GM10248 (cell line): ENCODE measurements around the gene MTHFD1L.

ENCODE experiments used
- CTCF ChIA-PET: fragments of 300-600 bp; sonication (Branson Sonifier 250); formaldehyde crosslinking; extraction: SDS; loops from one replicate; lab custom pipeline; 2021; ENCODE audit warnings: antibody characterized with exemption; lab: Yijun Ruan, JAX
- POLR2A ChIA-PET: fragments of 350-650 bp; sonication (Branson Sonifier 250); formaldehyde crosslinking; extraction: SDS; loops from one replicate; lab custom pipeline; 2020; ENCODE audit warnings: antibody characterized with exemption; lab: Yijun Ruan, JAX
- DNase-seq: peaks from one replicate; pipeline ENCODE4 v3.0.0; 2012; ENCODE audit errors: extremely low spot score
- CTCF ChIP-seq: IDR thresholded peaks from 2 replicates; pipeline ENCODE4 v1.5.1; 2012; ENCODE audit warnings: mild to moderate bottlenecking, low read depth; ENCODE audit errors: extremely low read depth, missing control alignments, control extremely low read depth

MTHFD1L gene

GRCh38 chr6:151007076-151007475 is 141.6 kb downstream of the MTHFD1L start:
- CTCF ChIA-PET = interaction anchor here (1.0 to 15.5 kb wide), 4 partner anchors 11 to 316 kb away, joined by 3 to 197 read pairs (median 4); no protein-coding TSS in a partner anchor
- DNase-seq = no peak
- TF ChIP-seq CTCF = no peak
- POLR2A ChIA-PET = no interaction called here

- no peak for DNase-seq
- TF ChIP-seq CTCF = no peak
- CTCF ChIA-PET = interaction anchor here (1.0 to 15.5 kb wide), 4 partner anchors 10 to 316 kb away, joined by 3 to 197 read pairs (median 4); no protein-coding TSS in a partner anchor
- POLR2A ChIA-PET = no interaction called here
These were observed 142.4 kb downstream of the MTHFD1L start for GRCh38 chr6:151007922-151008321.

DNA sequence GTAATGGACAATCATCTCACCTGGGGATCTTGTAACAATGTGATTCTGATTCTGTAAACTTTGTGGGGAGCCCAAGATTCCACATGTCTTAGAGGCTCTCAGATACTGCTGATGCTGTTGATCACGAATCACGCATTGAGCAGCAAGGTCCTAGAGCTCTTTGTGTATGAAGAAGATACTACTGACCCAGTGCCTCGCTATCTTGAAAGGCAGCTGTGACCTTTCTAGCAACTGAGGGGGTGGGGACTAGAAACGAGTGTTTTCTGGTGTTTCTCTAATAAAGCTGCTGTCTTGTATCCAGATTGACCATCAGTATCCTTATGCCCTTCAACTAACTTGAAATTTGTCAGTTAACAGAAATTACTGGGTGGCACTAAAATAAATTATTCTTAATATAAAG is 142.9 kb downstream of the MTHFD1L start:
- no peak for DNase-seq
- ChIA-PET POLR2A (no interaction called here), CTCF (interaction anchor here (1.0 to 15.5 kb wide), 4 partner anchors 9 to 315 kb away, joined by 3 to 197 read pairs (median 4); no protein-coding TSS in a partner anchor)
- TF ChIP-seq CTCF = no peak

GRCh38 chr6:151009576-151009975 is 144.1 kb downstream of the MTHFD1L start:
- DNase-seq = no peak
- CTCF ChIA-PET = interaction anchor here (0.9 to 15.5 kb wide), 5 partner anchors 8 to 314 kb away, joined by 3 to 197 read pairs (median 4); no protein-coding TSS in a partner anchor
- POLR2A ChIA-PET = no interaction called here
- TF ChIP-seq CTCF = no peak

GRCh38 chr6:151010071-151010470 is 144.6 kb downstream of the MTHFD1L start:
- no peak for DNase-seq
- ChIA-PET POLR2A (no interaction called here), CTCF (interaction anchor here (2.5 to 15.5 kb wide), 2 partner anchors 118 to 313 kb away, joined by 8 to 197 read pairs; no protein-coding TSS in a partner anchor)
- TF ChIP-seq CTCF = no peak

GRCh38 chr6:151012321-151013294 is 147.1 kb downstream of the MTHFD1L start:
- ChIA-PET POLR2A (no interaction called here), CTCF (interaction anchor here (0.9 to 15.5 kb wide), 12 partner anchors 7 to 323 kb away, joined by 3 to 197 read pairs (median 22); no protein-coding TSS in a partner anchor)
- no peak for DNase-seq
- TF ChIP-seq CTCF = no peak
